Transverse colon (tissue), 4 donors: ENCODE measurements around the gene OTUD3. TPM values are rescaled to one million over a fixed set of nuclear protein-coding genes. Genes with fewer than 3 reads are reported as not detected.
"Not testable (repeated sequence)": the region's sequence is repeated elsewhere in the genome, so short reads cannot be mapped to it uniquely, and the experiment has no call there.

Source experiments
- DNase-seq: peaks from one replicate; pipeline ENCODE4 v3.0.0-alpha.2; 2019
- H3K27ac ChIP-seq, 4 donors: fragments of 200-600 bp; sonication (generic); 2 replicates each; pipeline ENCODE4 v1.5.1; 2016 to 2018; ENCODE audit warnings: inconsistent platforms in 4 of 4
- H3K27me3 ChIP-seq: fragments of 200-600 bp; sonication (generic); 2 replicates; pipeline ENCODE4 v1.5.1; 2017; ENCODE audit warnings: inconsistent platforms
- H3K36me3 ChIP-seq, 4 donors: fragments of 200-600 bp; sonication (generic); 2 replicates each; pipeline ENCODE4 v1.5.1; 2017 to 2019; ENCODE audit warnings: inconsistent platforms in 4 of 4
- H3K4me1 ChIP-seq, 4 donors: fragments of 200-600 bp; sonication (generic); 2 replicates each; pipeline ENCODE4 v1.5.1; 2017 to 2020; ENCODE audit warnings: inconsistent platforms in 4 of 4
- H3K4me3 ChIP-seq, 4 donors: fragments of 200-600 bp; sonication (generic); 1 replicate in 1 of 4; 2 replicates in 3 of 4; pipeline versions ENCODE4 v1.5.1 to v1.6.1; 2017 to 2019; ENCODE audit warnings: inconsistent platforms in 4 of 4
- H3K9me3 ChIP-seq, 2 donors: fragments of 200-600 bp; sonication (generic); 2 replicates each; pipeline ENCODE4 v1.5.1; 2017 to 2019; ENCODE audit warnings: inconsistent platforms in 2 of 2
- CTCF ChIP-seq, 5 experiments: fragments of 200-600 bp in 3 of 5; fragments of 450-650 bp in 2 of 5; sonication (generic) in 3 of 5; IDR thresholded peaks; 1 replicate in 2 of 5; 2 replicates in 3 of 5; pipeline ENCODE4 v1.5.1; 2016 to 2017; ENCODE audit warnings: antibody characterized with exemption in 5 of 5, inconsistent platforms in 3 of 5, mild to moderate bottlenecking in 2 of 5, moderate library complexity in 1 of 5
- EP300 ChIP-seq: sonication (generic); formaldehyde crosslinking; IDR thresholded peaks from one replicate; pipeline ENCODE4 v1.6.1; 2017; ENCODE audit warnings: antibody characterized with exemption, low read depth
- POLR2A ChIP-seq: fragments of 450-650 bp; IDR thresholded peaks from one replicate; pipeline ENCODE4 v1.6.1; 2016; ENCODE audit warnings: antibody characterized with exemption, mild to moderate bottlenecking, moderate library complexity
- POLR2AphosphoS5 ChIP-seq, 3 donors: sonication (generic); formaldehyde crosslinking; IDR thresholded peaks; one replicate each; pipeline ENCODE4 v1.6.1; 2016; ENCODE audit warnings: antibody characterized with exemption in 3 of 3
- WGBS, 2 donors: methylation state at CpG; one replicate each; pipeline ENCODE4 v1.1.5; 2018; ENCODE audit warnings: low coverage in 1 of 2; 5-methylcytosine and 5-hydroxymethylcytosine counted together
- in situ Hi-C, 4 donors: fragments of 200-750 bp; cut with MboI; loops; one replicate each; pipeline versions ENCODE4 v1.15.0 to v1.15.1; 2017; ENCODE audit warnings: low sequenced_read_pairs in 3 of 4, low pct_ligation_motif_present in 1 of 4, low pct_unique_long_range_greater_than_20kb in 1 of 4
- intact Hi-C: fragments of 100-400 bp; cut with DNase I; formaldehyde crosslinking; loops from one replicate; pipeline ENCODE4 v1.15.1; 2023; ENCODE audit warnings: low total_unique reads
- total RNA-seq, 4 donors: library from RNA; depleted of rRNA; stranded (reverse); fragments of >200 nt; gene quantifications; one replicate each; pipeline ENCODE4 v1.1.0, GENCODE V29; 2016

Gene OTUD3
- total RNA-seq, 4 donors from 2014 or later = 5.9 to 10.8 (median 9.9) TPM

- H3K36me3 ChIP-seq = no peaks in the 10 kb centered on the region
- DNase-seq = no peak
- H3K4me1 ChIP-seq = peaks cover 0 to 7% (median 0%) of the 10 kb centered on the region in 4 donors
- intact Hi-C loops (no loop called here), in situ Hi-C loops (no loop called here)
- no peaks in the 10 kb centered on the region for H3K9me3 ChIP-seq
- 45 to 58% methylated on average over 4 to 7 of the region's 7 CpGs for WGBS, 2 donors
- no peak overlapping the region for H3K27ac ChIP-seq
- H3K27me3 ChIP-seq = no peaks in the 10 kb centered on the region
- TF ChIP-seq EP300 (no peak), CTCF (IDR thresholded peaks at IDR 0.05) (no peak), POLR2AphosphoS5 (IDR thresholded peaks at IDR 0.05) (no peak), POLR2A (no peak)
- no peak overlapping the region for H3K4me3 ChIP-seq
Observed at GRCh38 chr1:19925342-19926070, 43.3 kb downstream of the OTUD3 start.

- Histone ChIP-seq H3K9me3 (peaks cover 0 to 4% of the 10 kb centered on the region in 2 donors), H3K27ac (no peak overlapping the region), H3K36me3 (no peaks in the 10 kb centered on the region), H3K4me3 (no peak overlapping the region), H3K27me3 (no peaks in the 10 kb centered on the region), H3K4me1 (no peaks in the 10 kb centered on the region)
- in situ Hi-C loops (no loop called here), intact Hi-C loops (no loop called here)
- DNase-seq = no peak
- 70 to 71% methylated on average over 3 to 8 of the region's 8 CpGs for WGBS, 2 donors
- no peak for TF ChIP-seq CTCF (IDR thresholded peaks at IDR 0.05)
- TF ChIP-seq POLR2AphosphoS5 (IDR thresholded peaks at IDR 0.05) = no peak
- no peak for TF ChIP-seq EP300
- TF ChIP-seq POLR2A = no peak
Observed at GRCh38 chr1:19926296-19927129, 44.3 kb downstream of the OTUD3 start.

GRCh38 chr1:19927130-19927421, 44.9 kb downstream of the OTUD3 start:
- in situ Hi-C loops, H3K27ac ChIP-seq, H3K36me3 ChIP-seq, intact Hi-C loops, H3K27me3 ChIP-seq, H3K4me3 ChIP-seq, H3K4me1 ChIP-seq, DNase-seq, H3K9me3 ChIP-seq: not testable (repeated sequence)
- WGBS, 2 donors = 48 to 75% methylated on average over 2 to 3 of the region's 3 CpGs

GRCh38 chr1:19932866-19933265, 50.7 kb downstream of the OTUD3 start:
- intact Hi-C loops (no loop called here), in situ Hi-C loops (no loop called here)
- WGBS, 2 donors = 42% methylated on average over 1 of the region's 1 CpG; no CpG with 5 or more reads in 1 of the 2 donors

More at GRCh38 chr1:19932866-19933265, 50.7 kb downstream of the OTUD3 start:
- H3K27me3 ChIP-seq = no peaks in the 10 kb centered on the region
- no peak for DNase-seq
- no peaks in the 10 kb centered on the region for H3K36me3 ChIP-seq
- H3K27ac ChIP-seq = no peak overlapping the region
- TF ChIP-seq CTCF (IDR thresholded peaks at IDR 0.05) (no peak), EP300 (no peak), POLR2A (no peak), POLR2AphosphoS5 (IDR thresholded peaks at IDR 0.05) (no peak)
- no peak overlapping the region for H3K4me3 ChIP-seq
- H3K9me3 ChIP-seq = peaks cover 0 to 13% of the 10 kb centered on the region in 2 donors
- H3K4me1 ChIP-seq = no peaks in the 10 kb centered on the region
